ENCODE measurements around the gene TIMP2.
"Not testable (repeated sequence)": the region's sequence is repeated elsewhere in the genome, so short reads cannot be mapped to it uniquely, and the experiment has no call there.

TIMP2 gene

DNA sequence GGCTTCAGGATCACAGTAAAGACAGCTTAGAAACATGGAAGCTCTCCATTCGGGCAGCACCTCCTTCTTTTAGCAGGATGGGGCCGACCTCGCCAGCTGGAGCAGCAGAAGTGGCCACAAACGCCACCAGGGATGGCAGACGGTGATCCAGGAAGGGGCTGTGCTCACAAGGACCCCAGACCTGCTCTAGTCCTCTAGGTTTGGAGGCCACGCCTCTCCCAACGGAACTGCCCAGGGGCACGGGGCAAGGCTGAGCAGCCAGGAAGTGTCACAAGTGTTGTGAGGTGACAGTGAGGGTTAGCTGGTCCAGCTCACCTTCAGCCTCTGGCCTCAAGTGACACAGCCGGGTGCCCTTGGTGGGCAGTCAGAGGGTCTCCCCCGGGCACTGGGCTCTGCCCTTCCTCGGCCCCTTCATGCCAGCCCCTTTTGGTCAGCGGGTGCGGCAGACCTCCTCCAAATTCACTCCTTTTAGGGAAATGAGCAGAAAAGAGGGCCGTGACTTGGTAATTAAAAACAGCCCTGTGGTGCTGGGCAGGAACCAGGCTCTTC lies 42.6 kb downstream of the TIMP2 start:
- DNase-seq (ENCODE audit: low read depth) = no peak
- H3K4me3 ChIP-seq (ENCODE audit: low read length) = peak overlapping the region; percentile 31
- TF ChIP-seq, protein P1, sequence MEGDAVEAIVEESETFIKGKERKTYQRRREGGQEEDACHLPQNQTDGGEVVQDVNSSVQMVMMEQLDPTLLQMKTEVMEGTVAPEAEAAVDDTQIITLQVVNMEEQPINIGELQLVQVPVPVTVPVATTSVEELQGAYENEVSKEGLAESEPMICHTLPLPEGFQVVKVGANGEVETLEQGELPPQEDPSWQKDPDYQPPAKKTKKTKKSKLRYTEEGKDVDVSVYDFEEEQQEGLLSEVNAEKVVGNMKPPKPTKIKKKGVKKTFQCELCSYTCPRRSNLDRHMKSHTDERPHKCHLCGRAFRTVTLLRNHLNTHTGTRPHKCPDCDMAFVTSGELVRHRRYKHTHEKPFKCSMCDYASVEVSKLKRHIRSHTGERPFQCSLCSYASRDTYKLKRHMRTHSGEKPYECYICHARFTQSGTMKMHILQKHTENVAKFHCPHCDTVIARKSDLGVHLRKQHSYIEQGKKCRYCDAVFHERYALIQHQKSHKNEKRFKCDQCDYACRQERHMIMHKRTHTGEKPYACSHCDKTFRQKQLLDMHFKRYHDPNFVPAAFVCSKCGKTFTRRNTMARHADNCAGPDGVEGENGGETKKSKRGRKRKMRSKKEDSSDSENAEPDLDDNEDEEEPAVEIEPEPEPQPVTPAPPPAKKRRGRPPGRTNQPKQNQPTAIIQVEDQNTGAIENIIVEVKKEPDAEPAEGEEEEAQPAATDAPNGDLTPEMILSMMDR (conservative IDR thresholded peaks at IDR 0.05; ENCODE audit: low read length) = no peak

DNA sequence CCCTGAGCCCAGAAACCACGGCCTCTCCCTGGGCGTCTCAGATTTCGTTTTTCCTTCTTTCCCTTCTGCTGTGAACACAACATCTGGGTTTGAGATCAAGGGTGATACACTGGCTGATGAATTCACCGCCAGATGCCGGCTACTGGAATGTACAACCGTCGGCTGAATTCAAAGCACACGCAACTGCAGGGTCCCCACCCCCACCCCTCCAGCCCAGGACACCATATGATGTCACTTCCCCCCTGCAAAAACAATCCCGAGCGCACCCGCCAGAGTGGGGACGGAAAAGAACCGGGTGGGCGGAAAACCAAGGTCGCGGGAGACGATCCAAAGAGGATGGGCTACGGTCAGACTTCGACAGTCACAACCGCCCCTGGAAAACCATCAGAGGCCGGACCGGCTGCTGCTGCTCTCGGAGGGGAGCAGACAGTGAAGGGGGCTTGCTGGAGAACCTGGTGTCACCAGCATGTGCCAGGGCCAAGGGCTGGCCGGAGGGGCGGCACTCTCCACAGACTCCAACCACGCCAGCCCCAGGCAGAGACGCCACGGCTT lies 45.5 kb downstream of the TIMP2 start:
- peak; percentile 96 for DNase-seq (ENCODE audit: low read depth)
- TF ChIP-seq, protein P1 (conservative IDR thresholded peaks at IDR 0.05; ENCODE audit: low read length) = no peak
- peak overlapping the region; percentile 48 for H3K4me3 ChIP-seq (ENCODE audit: low read length)

DNA sequence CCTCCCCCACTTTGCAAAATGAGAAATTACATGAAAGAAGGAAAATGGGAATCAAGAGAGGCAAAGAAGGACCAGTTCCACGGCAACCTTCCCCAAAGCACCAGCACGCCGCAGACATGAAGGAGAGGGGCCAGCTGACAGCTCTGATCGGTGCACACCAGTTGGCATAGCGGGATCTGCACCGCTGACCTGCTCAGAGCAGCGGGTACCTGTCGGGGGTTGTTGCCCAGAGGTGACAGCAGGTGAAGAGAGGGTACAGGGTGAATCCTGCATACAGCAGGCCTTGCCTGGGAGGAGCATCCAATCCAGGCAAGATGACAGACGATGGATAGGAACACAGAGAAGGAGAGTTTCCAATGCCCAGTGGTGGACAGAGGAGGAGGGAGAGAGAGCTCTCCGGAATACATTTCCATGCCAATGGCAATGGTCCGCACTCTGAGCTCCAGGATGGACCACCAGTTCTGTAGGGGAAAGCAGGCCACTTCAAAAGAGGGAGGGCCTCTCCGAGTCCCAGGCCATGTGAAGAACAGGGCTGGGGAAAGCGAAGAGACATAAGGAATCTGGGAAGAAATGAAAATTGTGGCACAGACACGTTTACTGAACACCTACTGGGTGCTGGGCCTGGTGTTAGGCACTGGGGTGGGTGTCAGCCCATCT lies 46.2 kb downstream of the TIMP2 start:
- TF ChIP-seq, protein P1 (conservative IDR thresholded peaks at IDR 0.05; ENCODE audit: low read length) = no peak
- DNase-seq (ENCODE audit: low read depth) = no peak
- H3K4me3 ChIP-seq (ENCODE audit: low read length) = peak overlapping the region; percentile 48

DNA sequence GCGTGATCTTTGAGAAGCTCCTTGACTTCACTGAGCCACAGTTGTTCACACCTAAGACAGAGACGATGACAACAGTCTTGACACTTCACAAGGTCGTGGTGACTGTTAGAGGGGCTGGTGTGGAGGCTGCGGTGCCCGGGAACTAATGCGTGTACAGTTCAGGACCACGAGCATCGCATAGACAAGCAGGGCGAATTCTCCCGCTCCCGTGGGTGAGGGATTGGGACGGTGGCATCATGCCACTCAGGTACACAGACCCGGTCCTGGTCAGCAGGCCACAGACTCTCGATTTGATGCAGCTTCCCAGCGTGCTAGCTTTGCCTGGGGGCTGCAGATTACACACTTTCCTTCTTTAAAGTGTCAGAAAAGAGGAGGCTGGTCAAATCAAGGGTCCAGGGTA lies 46.9 kb downstream of the TIMP2 start:
- TF ChIP-seq, protein P1 (conservative IDR thresholded peaks at IDR 0.05; ENCODE audit: low read length) = no peak
- no peak for DNase-seq (ENCODE audit: low read depth)
- no peak overlapping the region for H3K4me3 ChIP-seq (ENCODE audit: low read length)

DNA sequence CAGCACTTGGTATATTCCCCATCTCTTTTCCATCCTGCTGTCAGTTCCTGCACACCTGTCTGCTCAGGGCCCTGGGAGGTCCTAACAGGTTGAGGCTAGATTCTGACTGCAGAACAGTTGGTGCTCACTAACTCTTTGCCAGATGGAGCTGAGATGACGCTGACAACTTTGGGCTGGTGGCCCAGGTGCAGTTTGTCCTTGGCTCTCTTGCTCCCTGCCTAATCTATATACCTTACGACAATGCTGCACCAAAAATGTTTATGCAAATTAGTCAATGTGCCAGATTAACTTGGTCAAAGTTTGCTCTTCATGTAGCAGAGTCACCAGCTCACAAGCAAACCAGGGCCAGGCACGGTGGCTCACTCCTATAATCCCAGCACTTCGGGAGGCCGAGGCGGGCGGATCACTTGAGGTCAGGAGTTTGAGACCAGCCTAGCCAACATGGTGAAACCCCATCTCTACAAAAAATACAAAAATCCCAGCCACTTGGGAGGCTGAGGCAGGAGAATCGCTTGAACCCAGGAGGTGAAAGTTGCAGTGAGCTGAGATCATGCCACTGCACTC lies 48.2 kb downstream of the TIMP2 start:
- not testable (repeated sequence) for DNase-seq (ENCODE audit: low read depth); H3K4me3 ChIP-seq (ENCODE audit: low read length)

DNA sequence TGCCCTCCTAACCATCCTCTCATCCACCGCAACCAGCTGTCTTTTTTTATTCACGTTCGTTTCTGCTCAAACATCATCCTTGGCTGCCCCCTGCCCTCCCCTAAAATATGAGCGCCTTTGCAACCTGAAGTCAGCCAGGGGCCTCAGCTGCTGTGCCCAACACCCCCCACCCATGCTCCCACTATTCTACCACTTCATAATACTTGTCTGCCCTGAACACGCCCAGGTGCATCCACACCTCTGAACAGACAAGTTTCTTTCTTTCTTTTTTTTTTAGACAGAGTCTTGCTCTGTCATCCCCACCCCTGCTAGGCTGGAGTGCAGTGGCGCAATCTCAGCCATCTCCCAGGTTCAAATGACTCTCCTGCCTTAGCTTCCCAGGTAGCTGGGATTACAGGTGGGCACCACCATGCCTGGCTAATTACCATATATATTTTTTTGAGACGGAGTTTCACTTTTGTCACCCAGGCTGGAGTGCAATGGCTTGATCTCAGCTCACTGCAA lies 49.0 kb downstream of the TIMP2 start:
- no peak for DNase-seq (ENCODE audit: low read depth)
- TF ChIP-seq, protein P1 (conservative IDR thresholded peaks at IDR 0.05; ENCODE audit: low read length) = no peak
- no peak overlapping the region for H3K4me3 ChIP-seq (ENCODE audit: low read length)

DNA sequence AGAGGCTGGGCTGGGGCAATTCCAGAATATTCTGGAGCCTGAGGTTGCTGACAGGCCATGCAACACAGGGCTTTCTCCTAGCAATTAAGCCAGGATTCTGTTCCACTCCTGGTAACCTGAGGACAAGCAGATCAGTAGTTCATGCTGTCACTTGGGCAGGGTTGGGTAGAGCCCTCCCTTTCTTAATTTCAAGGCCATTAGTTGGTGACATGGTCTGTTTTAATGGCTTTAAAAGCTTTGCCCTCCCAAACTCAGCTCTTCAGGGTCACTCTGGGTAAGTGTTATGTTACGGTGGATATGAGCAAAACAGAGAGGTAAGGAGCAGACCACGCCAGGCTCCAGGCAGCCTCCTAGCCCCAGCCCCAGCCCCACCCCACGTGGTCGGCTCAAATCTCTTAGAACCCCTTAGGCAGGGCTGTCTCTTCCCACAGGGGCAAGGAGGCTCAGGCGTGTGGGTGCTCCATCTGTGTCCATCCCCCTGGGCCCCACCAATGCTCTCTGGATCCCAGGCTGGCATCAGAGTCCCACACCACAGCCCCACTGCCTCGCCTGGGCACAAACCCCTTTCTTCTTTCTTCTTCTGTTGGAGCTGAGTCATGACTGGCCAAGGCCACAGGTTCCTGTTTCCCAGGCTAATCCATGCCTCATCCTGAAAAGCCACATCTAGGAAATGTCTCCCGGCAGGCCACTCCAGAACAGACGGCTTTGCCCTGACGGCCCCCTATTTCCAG lies 49.7 kb downstream of the TIMP2 start:
- H3K4me3 ChIP-seq (ENCODE audit: low read length) = no peak overlapping the region
- TF ChIP-seq, protein P1 (conservative IDR thresholded peaks at IDR 0.05; ENCODE audit: low read length) = no peak
- DNase-seq (ENCODE audit: low read depth) = peak; percentile 42
